DMS79 (cell line): ENCODE measurements around the gene KLF17.
"Not testable (repeated sequence)": the region's sequence is repeated elsewhere in the genome, so short reads cannot be mapped to it uniquely, and the experiment has no call there.

Experiments
- DNase-seq: peaks from one replicate; lab custom pipeline; 2025; lab: John Stamatoyannopoulos, UW

Gene KLF17

DNA sequence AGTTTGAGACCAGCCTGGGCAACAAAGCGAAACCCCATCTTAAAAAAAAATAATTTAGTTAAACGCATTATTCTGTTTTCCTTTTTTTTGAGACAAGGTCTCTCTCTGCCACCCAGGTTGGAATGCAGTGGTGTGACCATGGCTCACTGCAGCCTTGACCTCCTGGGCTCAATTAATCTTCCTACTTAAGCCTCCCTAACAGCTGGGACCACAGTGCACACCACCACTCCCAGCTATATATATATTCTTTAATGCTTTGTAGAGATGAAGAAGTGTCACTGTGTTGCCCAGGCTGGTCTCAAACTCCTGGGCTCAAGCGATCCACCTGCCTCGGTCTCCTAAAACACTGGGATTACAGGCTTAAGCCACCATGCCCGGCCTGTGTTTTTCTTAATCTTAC is 7.7 kb upstream of the KLF17 start:
- no peak for DNase-seq

DNA sequence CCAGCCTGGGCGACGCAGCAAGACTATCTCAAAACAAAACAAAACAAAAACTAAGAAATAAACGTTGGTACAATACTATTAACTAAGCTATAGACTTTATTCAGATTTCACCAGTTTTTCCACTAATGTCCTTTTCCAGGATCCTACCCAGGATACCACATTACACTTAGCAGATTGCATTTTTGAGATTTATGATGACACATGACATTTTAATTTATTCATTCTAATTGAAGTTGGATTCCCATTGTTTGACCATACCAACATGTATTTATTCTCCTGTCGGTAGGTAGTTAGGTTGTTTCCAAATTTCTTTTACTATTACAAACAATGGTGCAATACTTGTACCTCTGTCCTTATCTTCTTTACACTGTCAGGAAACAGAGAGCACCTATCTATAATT is 6.8 kb upstream of the KLF17 start:
- DNase-seq, result no peak

DNA sequence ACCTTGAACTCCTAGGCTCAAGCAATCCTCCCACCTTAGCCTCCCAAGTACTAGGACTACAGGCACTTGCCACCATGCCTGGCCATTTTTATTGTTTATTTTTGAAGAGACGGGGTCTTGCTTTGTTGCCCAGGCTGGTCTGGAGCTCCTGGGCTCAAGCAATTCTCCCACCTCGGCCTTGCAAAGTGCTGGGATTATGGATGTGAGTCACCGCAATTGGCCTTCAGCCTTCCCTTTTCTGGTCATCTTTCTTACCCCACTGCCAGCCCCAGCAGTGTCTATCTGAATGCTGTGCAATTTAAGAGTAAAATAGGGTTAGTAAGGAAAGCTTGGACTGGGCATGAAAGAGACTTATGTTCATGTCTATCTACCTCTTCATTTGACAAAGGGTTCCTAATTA is 6.1 kb upstream of the KLF17 start:
- DNase-seq, result no peak

DNA sequence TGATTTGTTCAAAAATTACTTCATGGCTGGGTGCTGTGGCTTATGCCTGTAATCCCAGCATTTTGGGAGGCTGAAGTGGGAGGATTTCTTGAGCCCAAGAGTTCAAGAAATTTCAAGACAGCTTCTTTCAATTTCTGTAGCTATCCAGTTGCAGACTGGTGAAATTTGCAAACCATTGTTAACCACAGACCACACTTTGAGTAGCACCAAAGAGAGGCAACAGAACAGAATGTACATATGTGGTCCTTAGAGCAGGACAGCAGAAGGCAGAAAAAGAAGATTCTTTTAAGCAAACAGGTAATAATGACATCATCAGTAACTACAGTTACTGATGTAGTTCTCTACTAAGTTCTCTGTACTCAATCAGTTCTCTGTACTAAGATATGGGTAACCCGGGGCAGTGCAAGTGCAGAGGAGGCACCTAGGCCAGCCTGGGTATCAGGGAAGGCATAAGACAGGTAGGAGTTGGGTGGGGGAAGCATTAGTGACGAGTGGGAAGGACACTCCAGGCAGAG is 5.5 kb upstream of the KLF17 start:
- no peak for DNase-seq

DNA sequence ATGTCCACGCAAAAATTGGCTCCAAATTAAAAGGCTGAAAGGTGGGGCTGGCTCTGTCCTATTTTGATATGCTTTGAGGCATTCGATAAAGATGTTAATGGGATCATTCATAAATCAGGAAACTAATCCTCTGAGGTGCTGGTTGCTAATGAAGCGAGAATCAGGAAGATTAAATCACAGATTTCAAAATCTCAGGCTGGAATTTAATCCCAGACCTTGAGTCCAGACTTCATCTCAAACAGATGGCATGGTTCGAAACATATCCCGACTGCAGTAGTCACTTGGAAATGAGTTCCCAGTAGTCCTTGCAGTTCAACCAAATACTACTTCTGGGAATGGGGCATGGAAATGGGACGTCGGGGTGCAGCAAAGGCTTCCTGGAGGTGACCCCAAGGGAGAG is 4.5 kb upstream of the KLF17 start:
- DNase-seq, result no peak

DNA sequence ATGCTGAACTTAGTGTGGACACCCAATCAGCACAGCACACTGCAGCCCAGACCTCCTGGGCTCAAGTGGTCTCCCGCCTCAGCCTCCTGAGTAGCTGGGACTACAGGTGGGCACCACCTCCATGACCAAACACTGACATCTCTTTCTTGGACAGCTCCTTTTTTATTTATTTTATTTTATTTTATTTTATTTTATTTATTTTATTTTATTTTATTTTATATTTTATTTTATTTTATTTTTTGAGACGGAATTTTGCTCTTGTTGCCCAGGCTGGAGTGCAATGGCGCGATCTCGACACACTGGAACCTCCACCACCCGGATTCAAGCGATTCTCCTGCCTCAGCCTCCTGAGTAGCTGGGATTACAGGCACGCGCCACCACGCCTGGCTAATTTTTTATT is 1.3 kb upstream of the KLF17 start:
- DNase-seq, result not testable (repeated sequence)

DNA sequence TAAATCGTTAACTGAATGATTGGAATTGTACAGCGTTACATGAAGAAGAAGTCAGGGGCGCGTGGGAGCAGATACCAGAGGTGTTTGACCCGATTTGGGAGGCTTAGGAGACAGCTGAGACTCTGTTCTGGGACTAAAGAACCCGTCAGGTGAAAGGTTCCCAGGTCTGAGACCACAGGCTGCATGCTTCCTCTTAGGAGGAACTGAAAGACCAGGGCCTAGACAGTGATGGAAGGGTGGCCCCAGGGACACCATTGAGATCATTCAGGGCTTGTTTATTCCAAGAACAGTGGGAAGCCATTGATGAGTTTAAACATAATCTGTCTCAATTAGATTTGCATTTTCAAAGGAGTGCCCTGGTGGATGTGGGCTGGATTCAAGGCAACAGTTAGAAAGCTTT is 904 bp downstream of the KLF17 start:
- DNase-seq, result no peak

DNA sequence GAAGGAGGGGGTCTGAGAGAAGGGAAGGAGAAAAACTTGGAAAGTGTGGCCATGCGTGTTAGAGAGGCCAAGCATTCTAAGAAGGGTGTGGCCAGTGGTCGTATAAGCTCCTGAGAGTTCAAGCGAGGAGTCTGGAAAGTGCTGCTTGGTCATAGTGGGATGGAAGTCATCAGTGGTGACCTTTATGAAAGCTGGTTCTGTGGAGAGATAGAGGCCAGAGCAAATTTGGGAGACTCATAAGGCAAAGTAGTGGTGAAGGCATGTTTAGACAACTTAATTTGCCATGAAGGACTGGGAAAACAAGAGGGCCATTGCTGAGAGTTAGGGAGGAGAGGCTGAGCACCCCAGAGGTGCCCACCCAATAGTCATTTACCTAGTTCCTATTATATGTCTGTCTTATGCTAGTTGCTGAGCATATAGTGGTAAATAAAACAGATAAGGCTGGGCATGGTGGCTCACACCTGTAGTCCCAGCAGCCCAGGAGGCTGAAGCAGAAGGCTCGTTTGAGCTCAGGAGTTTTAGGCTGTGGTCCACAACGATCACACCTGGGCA is 1.9 kb downstream of the KLF17 start:
- no peak for DNase-seq

DNA sequence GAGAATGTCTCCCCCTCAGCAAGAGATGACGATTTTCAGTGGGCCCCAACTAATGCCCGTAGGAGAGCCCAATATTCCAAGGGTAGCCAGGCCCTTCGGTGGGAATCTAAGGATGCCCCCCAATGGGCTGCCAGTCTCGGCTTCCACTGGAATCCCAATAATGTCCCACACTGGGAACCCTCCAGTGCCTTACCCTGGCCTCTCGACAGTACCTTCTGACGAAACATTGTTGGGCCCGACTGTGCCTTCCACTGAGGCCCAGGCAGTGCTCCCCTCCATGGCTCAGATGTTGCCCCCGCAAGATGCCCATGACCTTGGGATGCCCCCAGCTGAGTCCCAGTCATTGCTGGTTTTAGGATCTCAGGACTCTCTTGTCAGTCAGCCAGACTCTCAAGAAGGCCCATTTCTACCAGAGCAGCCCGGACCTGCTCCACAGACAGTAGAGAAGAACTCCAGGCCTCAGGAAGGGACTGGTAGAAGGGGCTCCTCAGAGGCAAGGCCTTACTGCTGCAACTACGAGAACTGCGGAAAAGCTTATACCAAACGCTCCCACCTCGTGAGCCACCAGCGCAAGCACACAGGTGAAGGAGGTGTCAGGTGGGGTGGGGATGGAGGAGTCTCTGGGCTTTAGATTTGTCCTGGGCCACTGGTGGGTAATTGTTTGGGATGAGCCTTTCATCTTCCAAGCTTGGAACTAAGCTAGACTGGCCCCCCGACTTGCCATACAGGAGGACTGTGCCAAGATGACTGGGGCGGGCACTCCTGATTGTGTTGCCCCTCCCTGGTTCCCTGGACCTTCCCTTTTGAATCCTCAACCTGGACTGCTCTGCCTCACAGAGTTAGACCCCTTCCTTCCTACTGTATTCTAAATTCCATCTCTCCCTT is 11.2 kb downstream of the KLF17 start:
- DNase-seq, result no peak

DNA sequence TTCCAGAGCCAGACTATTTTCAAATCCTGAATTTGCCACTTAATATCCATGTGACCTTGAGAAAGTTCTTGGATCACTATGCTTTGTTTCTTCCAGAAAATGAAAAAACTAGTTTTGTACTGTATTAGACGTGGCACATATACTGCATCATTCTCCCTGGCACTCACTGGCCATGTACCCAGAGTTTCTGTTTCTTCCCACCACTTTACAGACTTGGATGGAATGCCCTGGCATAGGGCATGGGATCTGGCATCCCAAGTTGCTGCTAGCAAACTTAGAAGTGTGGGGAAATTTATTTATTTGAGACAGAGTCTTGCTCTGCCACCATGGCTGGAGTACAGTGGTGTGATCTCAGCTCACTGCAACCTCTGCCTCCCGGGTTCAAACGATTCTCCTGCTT is 12.8 kb downstream of the KLF17 start:
- no peak for DNase-seq

DNA sequence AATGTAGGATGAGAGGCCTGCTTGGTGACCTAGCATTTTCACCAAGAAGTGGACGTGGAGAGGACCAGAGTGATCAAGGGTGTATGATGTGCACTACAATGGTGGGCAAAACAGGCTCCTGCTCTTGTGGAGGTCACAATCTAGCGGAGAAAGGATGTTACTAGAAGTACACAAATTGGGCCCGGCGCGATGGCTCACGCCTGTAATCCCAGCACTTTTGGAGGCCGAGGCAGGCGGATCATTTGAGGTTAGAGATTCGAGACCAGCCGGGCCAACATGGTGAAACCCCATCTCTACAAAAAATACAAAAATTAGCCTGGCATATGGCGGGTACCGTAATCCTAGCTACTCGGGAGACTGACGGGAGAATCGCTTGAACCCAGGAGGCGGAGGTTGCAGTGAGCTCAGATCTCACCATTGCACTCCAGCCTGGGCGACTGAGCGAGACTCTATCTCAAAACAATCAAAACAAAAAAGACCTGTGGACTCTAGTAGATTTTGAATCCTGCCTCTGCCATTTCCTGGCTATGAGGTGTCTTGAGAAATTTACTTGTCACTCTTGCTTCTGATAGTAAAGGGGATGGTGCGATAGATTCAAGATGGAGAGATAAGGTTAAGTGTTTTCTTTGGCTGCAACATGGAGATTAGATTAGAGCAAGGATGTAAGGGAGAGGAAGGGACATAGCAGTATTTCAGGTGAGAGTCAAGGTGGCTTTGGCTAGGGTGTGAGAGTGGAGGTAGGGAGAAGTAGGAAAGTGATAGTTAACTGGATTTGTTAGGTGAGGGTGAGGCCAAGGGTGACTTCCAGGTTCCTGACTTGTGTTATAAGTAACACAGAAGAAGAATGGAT is 15.7 kb downstream of the KLF17 start:
- DNase-seq, result no peak

DNA sequence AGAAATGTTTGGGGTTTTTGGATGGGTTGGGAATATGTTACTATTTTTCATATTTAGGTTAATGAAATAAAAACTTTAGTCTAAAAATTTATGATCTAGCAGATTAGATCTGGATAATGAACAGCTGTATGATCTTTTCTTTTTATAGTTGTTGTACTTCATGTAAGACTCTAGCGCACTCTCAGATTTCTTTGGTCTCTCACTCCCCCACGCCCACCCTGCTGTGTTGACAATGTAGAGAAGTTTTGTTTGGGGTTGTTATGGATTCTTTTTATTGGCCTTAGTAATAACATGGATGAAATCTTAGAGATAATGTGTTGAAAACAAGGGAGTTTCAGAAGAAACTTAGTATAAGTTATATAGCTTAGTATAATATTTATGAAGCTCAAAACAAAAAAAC is 17.3 kb downstream of the KLF17 start:
- DNase-seq, result no peak

DNA sequence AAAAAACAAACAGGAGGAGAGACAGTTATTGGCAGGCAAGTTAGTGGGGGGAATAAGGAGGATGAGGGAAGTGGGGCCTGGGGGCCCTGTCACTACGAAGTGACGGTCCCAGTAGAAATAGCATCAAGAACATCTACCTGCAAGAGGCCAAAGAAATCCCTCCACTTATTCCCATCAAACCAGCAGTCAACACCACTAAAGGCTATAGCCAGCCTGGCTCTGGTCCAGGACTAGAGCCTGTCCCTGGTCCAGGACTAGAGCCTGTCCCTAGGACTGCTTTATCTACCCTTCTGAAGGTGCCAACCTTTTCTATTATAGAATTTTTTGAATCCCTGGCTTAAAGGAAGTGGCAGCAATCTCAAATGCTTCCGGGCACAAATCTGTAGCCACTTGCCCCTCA is 19.6 kb downstream of the KLF17 start:
- DNase-seq, result no peak

DNA sequence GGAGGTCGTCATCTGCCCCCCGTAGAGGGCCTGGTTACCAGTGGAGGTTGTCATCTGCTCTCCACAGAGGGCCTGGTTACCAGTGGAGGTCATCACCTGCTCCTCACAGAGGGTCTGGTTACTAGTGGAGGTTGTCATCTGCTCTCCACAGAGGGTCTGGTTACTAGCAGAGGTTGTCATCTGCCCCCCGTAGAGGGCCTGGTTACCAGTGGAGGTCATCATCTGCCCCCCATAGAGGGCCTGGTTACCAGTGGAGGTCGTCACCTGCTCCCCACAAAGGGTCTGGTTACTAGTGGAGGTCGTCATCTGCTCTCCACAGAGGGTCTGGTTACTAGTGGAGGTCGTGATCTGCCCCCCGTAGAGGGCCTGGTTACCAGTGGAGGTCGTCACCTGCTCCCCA is 20.9 kb downstream of the KLF17 start:
- not testable (repeated sequence) for DNase-seq

DNA sequence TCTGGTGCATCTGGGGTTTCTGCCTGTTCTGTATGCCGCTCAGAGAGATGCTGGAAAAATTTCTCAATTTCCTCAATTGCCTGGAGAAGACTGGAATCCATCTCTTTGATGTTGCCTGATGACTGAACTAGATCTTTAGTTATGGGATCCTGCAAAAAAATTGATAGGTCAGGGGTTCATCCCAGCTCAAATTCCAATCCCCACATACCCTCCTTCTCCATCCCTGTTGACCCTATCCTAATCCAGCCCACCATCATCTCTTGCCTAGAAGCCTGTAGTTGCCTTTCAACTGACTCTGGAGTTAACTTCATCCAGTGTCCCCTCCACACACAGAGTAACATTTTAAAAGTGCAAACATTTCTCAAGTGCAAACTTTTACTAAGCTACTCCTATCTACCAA is 22.9 kb downstream of the KLF17 start, which contains the start of gene KLF18:
Gene KLF18 (minus strand): TSS at position 101 of the 400 bp plus-strand sequence. CDS start 0 bp downstream, at position 101.
- no peak for DNase-seq

DNA sequence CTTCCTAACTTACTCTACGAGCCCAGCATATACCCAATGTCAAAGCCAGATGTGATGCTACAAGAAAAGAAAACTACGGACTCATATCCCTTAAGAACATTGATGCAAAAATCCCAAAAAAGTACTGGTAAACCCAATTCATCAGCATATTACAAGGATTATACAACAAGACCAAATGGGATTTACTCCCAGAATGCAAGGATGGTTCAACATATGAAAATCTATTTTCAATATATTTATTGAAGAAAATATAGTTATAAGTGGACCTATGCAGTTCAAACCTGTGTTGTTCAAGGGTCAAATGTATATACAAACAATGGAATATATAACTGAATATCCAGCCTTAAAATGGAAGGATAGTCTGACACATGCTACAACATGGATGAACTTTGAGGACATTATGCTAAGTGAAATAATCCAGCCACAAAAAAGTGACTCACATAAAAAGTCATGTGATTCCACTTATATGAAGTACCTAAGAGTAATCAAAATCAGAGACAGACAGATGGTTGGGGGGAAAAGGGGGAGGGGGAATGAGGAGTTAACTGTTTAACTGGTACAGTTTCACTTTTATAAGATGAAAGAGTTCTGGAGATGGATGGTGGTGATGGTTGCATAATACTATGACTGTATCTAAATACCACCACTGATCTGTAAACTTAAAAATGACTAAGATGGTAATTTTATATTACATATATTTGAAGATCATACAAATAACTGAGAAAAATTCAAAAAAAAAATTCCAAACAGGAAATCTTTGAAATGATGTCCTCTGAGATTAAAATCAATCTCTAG is 26.5 kb downstream of the KLF17 start:
- no peak for DNase-seq

DNA sequence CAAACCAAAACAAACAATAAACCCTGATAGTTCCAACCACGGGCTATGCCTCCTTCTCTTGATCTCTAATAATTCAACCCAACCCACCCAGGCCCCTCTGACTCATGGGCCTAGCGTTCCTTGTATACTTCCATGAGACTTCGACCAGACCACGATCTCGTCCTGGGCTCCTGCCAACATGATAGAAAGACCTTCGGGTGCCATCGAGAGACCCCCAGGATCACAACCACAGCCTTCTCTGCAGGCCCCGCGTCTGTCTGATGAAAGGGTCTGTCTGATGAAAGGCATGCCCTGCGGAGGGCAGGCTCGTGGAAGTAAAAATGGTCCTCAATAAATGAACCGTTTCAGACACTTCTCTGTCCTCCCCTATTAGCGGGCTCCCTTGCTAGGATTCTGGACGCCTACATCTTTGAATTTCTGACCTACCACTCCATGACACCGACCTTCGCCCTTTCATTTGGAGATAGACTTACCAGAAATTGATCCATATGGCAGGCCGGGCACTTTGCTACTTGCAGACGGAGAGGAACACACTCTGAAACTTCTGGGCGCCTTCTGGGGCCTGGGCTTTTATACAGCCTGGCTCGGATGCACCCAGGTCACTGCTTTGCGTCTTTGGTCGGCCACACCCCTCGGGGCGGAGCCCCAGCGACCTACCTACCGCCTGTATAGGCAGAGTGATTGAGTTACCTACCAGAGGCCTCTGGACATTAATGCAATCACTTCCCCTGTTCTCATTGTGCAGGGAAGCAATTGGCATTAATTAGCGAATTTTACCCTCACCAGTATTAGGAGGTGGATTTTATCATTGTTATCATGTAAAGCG is 28.1 kb downstream of the KLF17 start:
- no peak for DNase-seq

DNA sequence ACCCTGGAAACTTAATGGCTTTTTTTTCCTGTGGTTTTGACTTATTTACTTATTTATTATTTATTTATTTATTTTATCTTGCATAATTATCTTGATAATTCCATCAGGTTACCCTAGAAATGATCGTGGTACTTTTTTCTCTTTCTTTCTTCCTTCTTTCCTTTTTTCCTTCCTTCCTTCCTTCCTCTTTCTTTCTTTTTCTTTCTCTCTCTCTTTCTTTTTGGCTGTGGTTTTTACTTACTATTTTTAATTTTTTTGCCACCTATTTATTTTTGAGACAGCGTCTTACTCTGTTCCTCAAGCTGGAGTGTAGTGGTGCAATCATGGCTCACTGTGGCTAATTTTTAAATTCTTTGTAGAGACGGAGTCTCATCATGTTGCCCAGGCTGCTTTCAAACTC is 29.0 kb downstream of the KLF17 start:
- DNase-seq, result no peak

DNA sequence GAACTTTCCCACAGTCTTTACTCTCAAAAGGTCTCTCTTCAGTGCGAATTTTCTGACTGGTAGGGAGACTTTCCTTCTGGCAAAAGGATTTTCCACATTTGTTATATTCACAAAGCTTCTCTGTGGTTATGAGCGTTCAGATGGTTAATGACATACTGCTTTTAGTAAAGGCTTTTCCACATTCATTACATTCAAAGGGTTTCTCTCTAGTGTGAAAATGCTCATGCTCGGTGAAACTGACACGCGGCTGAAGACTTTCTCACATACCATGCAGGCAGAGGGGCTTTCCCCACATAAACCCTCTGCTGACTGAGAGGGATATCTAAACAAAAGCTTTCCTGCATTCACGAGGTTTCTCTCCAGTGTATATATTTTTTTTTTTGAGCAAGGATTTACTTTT is 32.7 kb downstream of the KLF17 start:
- DNase-seq, result no peak

DNA sequence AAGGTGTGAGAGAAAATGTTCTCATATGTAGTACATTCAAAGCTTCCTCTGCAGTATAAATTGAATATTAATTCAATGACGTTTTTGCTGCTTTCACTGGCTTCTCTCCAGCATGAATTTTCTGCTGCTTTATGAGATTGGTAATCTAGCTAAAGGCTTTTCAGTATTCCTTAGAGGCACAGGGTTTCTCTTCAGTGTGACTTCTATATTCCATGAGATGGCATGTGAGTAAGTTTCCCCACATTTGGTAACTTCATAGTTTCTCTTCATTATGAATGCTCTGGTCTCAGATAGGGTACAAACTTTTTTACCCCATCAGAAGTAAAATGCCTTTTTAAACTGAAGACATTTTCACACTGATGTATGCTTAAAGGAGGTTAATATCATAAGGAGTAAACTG is 33.2 kb downstream of the KLF17 start:
- no peak for DNase-seq

DNA sequence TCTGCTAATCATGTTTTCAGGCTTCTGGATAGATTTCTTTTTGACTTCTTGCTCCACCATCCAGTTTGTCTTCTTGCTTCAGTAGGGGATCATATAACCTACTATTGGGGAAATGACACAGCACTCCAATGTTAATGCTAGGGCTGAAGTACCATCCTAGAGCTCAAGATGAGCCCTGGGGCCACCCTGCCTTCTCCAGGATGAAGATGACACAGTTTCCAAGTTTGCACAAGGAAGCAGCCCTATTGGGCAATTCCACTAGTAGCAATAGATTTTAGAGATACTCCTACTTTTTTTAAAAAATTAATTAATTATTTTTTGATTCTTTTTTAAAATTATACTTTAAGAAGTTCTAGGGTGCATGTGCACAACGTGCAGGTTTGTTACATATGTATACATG is 34.1 kb downstream of the KLF17 start:
- DNase-seq, result no peak
